ENCODE data around the gene SGMS1.

The SGMS1 gene

GRCh38 chr10:50421026-50421719 lies 202.6 kb downstream of the SGMS1 start:
- peak; percentile 49 for DNase-seq (ENCODE audit: low spot score)

- no peak for DNase-seq (ENCODE audit: low spot score)
Observed at GRCh38 chr10:50420196-50420595, 203.6 kb downstream of the SGMS1 start.

GRCh38 chr10:50419756-50420155 lies 204.0 kb downstream of the SGMS1 start:
- no peak for DNase-seq (ENCODE audit: low spot score)

GRCh38 chr10:50419091-50419490 lies 204.7 kb downstream of the SGMS1 start:
- no peak for DNase-seq (ENCODE audit: low spot score)

- DNase-seq (ENCODE audit: low spot score), result peak; percentile 93
Observed at GRCh38 chr10:50417886-50418830, 205.6 kb downstream of the SGMS1 start.

- peak; percentile 15 for DNase-seq (ENCODE audit: low spot score)
Observed at GRCh38 chr10:50417486-50417885, 206.3 kb downstream of the SGMS1 start.

- peak; percentile 3 for DNase-seq (ENCODE audit: low spot score)
Observed at GRCh38 chr10:50416881-50417280, 206.9 kb downstream of the SGMS1 start.

GRCh38 chr10:50416181-50416824 lies 207.5 kb downstream of the SGMS1 start:
- peak; percentile 13 for DNase-seq (ENCODE audit: low spot score)

GRCh38 chr10:50415292-50415691 lies 208.5 kb downstream of the SGMS1 start:
- DNase-seq (ENCODE audit: low spot score), result no peak

GRCh38 chr10:50410066-50410811 lies 213.5 kb downstream of the SGMS1 start:
- peak; percentile 18 for DNase-seq (ENCODE audit: low spot score)

- no peak for DNase-seq (ENCODE audit: low spot score)
Observed at GRCh38 chr10:50407076-50407801, 216.5 kb downstream of the SGMS1 start.

GRCh38 chr10:50406457-50407070 lies 217.2 kb downstream of the SGMS1 start:
- DNase-seq (ENCODE audit: low spot score), result no peak

GRCh38 chr10:50405723-50406122 lies 218.0 kb downstream of the SGMS1 start:
- DNase-seq (ENCODE audit: low spot score), result no peak

GRCh38 chr10:50404021-50404773 lies 219.6 kb downstream of the SGMS1 start:
- no peak for DNase-seq (ENCODE audit: low spot score)

GRCh38 chr10:50403074-50403473 lies 220.7 kb downstream of the SGMS1 start:
- DNase-seq (ENCODE audit: low spot score), result no peak

- DNase-seq (ENCODE audit: low spot score), result no peak
Observed at GRCh38 chr10:50402466-50402865, 221.3 kb downstream of the SGMS1 start.

GRCh38 chr10:50400694-50401093 lies 223.1 kb downstream of the SGMS1 start:
- DNase-seq (ENCODE audit: low spot score), result no peak

- no peak for DNase-seq (ENCODE audit: low spot score)
Observed at GRCh38 chr10:50398823-50399222, 224.9 kb downstream of the SGMS1 start.

- no peak for DNase-seq (ENCODE audit: low spot score)
Observed at GRCh38 chr10:50398381-50398780, 225.4 kb downstream of the SGMS1 start.
